SK-N-SH (cell line): ENCODE measurements around the gene CYSTM1.

Source experiments
- FOXM1 ChIP-seq: IDR thresholded peaks from 2 replicates; pipeline ENCODE4 v1.4.0; 2012; ENCODE audit warnings: low read depth, mild to moderate bottlenecking
- NRF1 ChIP-seq: IDR thresholded peaks from 2 replicates; pipeline ENCODE4 v1.6.1; 2012; ENCODE audit warnings: low read depth, mild to moderate bottlenecking, low read length
- PBX3 ChIP-seq: IDR thresholded peaks from 2 replicates; pipeline ENCODE4; 2012
- REST ChIP-seq: IDR thresholded peaks from 2 replicates; pipeline ENCODE4 v1.6.1; 2012; ENCODE audit warnings: mild to moderate bottlenecking, low read depth, low read length, moderate library complexity

GRCh38 chr5:140142246-140142645 is 32.7 kb upstream of the CYSTM1 start:
- TF ChIP-seq NRF1 (no peak), FOXM1 (no peak), PBX3 (no peak), REST (no peak)
